B cell (primary cell): Measurements from ENCODE around the gene PDLIM7. TPM values are rescaled to one million over a fixed set of nuclear protein-coding genes. Genes with fewer than 3 reads are reported as not detected.
A peak's percentile ranks its signal among the peaks of the same experiment; 100 is the strongest.

Experiments
- ATAC-seq: fragments of 200-7000 bp; cut with Tn5 transposase; one replicate; pipeline ENCODE4 v1.10.0; 2021; ENCODE audit warnings: low read depth, mild to moderate bottlenecking, moderate number of reproducible peaks, moderate library complexity
- CTCF ChIA-PET: fragments of 350-600 bp; sonication (Branson Sonifier 250); formaldehyde crosslinking; loops from one replicate; lab custom pipeline; 2021; ENCODE audit warnings: antibody characterized with exemption, inconsistent platforms; lab: Charles Lee
- POLR2A ChIA-PET: fragments of 350-600 bp; sonication (Branson Sonifier 250); formaldehyde crosslinking; loops from one replicate; lab custom pipeline; 2021; ENCODE audit warnings: antibody characterized with exemption; lab: Charles Lee
- DNase-seq: peaks from one replicate; pipeline ENCODE4 v3.0.0; 2013
- H2AFZ ChIP-seq: 2 replicates; pipeline ENCODE4 v1.6.1; 2012; ENCODE audit warnings: mild to moderate bottlenecking, low read depth, low read length; ENCODE audit not compliant: insufficient read depth, poor library complexity, severe bottlenecking
- H3K27ac ChIP-seq, 2 donors: 1 replicate in 1 of 2; 2 replicates in 1 of 2; pipeline ENCODE4 v1.5.1; 2012 to 2013; ENCODE audit warnings: low read length in 2 of 2, mild to moderate bottlenecking in 2 of 2, moderate library complexity in 1 of 2
- H3K27me3 ChIP-seq, 4 experiments: fragments of 200-600 bp in 1 of 4; sonication (generic) in 1 of 4; replicated peaks in 1 of 4; 1 replicate in 2 of 4; 2 replicates in 2 of 4; pipeline versions ENCODE4 v1.6.1 to v1.7.0; 2013 to 2016; ENCODE audit warnings: low read length in 3 of 4, mild to moderate bottlenecking in 2 of 4, mixed read lengths in 1 of 4, moderate library complexity in 1 of 4; ENCODE audit not compliant: insufficient read depth in 4 of 4, control insufficient read depth in 3 of 4; ENCODE audit errors: control extremely low read depth in 1 of 4
- H3K36me3 ChIP-seq, 2 experiments: replicated peaks in 1 of 2; 1 replicate in 1 of 2; 2 replicates in 1 of 2; pipeline versions ENCODE4 v1.6.1 to v1.7.1; 2013; ENCODE audit warnings: low read length in 1 of 2; ENCODE audit not compliant: insufficient read depth in 2 of 2, control insufficient read depth in 1 of 2; ENCODE audit errors: control extremely low read depth in 1 of 2, extremely low read depth in 1 of 2
- H3K4me1 ChIP-seq, 2 donors: fragments of 200-600 bp in 1 of 2; sonication (generic) in 1 of 2; 1 replicate in 1 of 2; 2 replicates in 1 of 2; pipeline versions ENCODE4 v1.5.1 to v1.6.1; 2013 to 2017; ENCODE audit warnings: low read length in 2 of 2; ENCODE audit not compliant: control insufficient read depth in 2 of 2, insufficient read depth in 2 of 2
- H3K4me2 ChIP-seq: replicated peaks from 2 replicates; pipeline ENCODE3; 2012; ENCODE audit warnings: mild to moderate bottlenecking, low read depth, low read length; ENCODE audit not compliant: poor library complexity, severe bottlenecking
- H3K4me3 ChIP-seq, 5 experiments: fragments of 200-600 bp in 1 of 5; sonication (generic) in 1 of 5; 1 replicate in 3 of 5; 2 replicates in 2 of 5; pipeline versions ENCODE4 v1.5.1 to v1.7.0; 2011 to 2016; ENCODE audit warnings: low read length in 4 of 5, mild to moderate bottlenecking in 4 of 5, low read depth in 2 of 5, control low read depth in 1 of 5, moderate library complexity in 1 of 5; ENCODE audit not compliant: insufficient read depth in 1 of 5; ENCODE audit errors: control extremely low read depth in 1 of 5, extremely low read depth in 1 of 5
- H3K79me2 ChIP-seq: fragments of 200-600 bp; sonication (generic); one replicate; pipeline ENCODE4 v1.6.0; 2016; ENCODE audit warnings: low read length; ENCODE audit not compliant: control insufficient read depth, insufficient read depth
- H3K9ac ChIP-seq: fragments of 200-600 bp; sonication (generic); 2 replicates; pipeline ENCODE4 v1.6.1; 2017; ENCODE audit warnings: mild to moderate bottlenecking, low read length, moderate library complexity
- H3K9me3 ChIP-seq, 3 donors: one replicate each; pipeline versions ENCODE4 v1.6.1 to v1.7.1; 2013; ENCODE audit warnings: low read length in 2 of 3; ENCODE audit not compliant: control insufficient read depth in 2 of 3, insufficient read depth in 1 of 3; ENCODE audit errors: control extremely low read depth in 1 of 3
- H4K20me1 ChIP-seq: 2 replicates; pipeline ENCODE4 v1.6.0; 2012; ENCODE audit warnings: mild to moderate bottlenecking, low read length; ENCODE audit not compliant: insufficient read depth, control insufficient read depth, poor library complexity, severe bottlenecking
- H3K27ac Mint-ChIP-seq: one replicate; pipeline ENCODE4 v1.8.0; 2021; ENCODE audit warnings: mixed read lengths
- H3K27me3 Mint-ChIP-seq: one replicate; pipeline ENCODE4 v1.8.0; 2021; ENCODE audit warnings: mixed read lengths
- H3K4me1 Mint-ChIP-seq: one replicate; pipeline ENCODE4 v1.8.0; 2021; ENCODE audit warnings: mixed read lengths
- H3K4me3 Mint-ChIP-seq: one replicate; pipeline ENCODE4 v1.8.0; 2021; ENCODE audit warnings: mixed read lengths
- H3K9me3 Mint-ChIP-seq: one replicate; pipeline ENCODE4 v1.8.0; 2022; ENCODE audit warnings: mixed read lengths; ENCODE audit not compliant: insufficient read depth
- CTCF ChIP-seq: fragments of 200-600 bp; IDR thresholded peaks from one replicate; pipeline ENCODE4 v1.8.0; 2022; ENCODE audit warnings: antibody characterized with exemption, mild to moderate bottlenecking
- EZH2 ChIP-seq: IDR thresholded peaks from 2 replicates; pipeline ENCODE4 v1.6.1; 2012; ENCODE audit warnings: borderline replicate concordance, low read depth, mild to moderate bottlenecking, moderate library complexity, low read length; ENCODE audit not compliant: insufficient read depth, poor library complexity, severe bottlenecking
- WGBS: methylation state at CpG from one replicate; pipeline ENCODE4 v1.1.5; 2013; ENCODE audit warnings: missing lambda C conversion rate; ENCODE audit not compliant: insufficient coverage; 5-methylcytosine and 5-hydroxymethylcytosine counted together
- intact Hi-C: fragments of 100-400 bp; cut with micrococcal nuclease; formaldehyde crosslinking; loops from one replicate; pipeline ENCODE4 v1.10.0; 2022
- polyA plus RNA-seq: library from polyadenylated mRNA; depleted of rRNA; stranded (reverse); fragments of >200 nt; gene quantifications from 2 replicates; pipeline ENCODE4 v1.2.3, GENCODE V29; 2012
- total RNA-seq, 2 donors: library from RNA; stranded (reverse); fragments of 120-200 nt in 1 of 2; gene quantifications; 1 replicate in 1 of 2; 2 replicates in 1 of 2; pipeline versions ENCODE4 v1.2.3 to v1.2.4, GENCODE V29; 2013 to 2022

Gene PDLIM7
- total and polyA plus RNA-seq, 2 donors (not counting 1 experiment from before 2014, with no cell fraction given), result 23.9 to 25.8 TPM

- H3K79me2 ChIP-seq, result peaks cover 6% of the 10 kb centered on the region
These were observed 595 bp downstream of the PDLIM7 start for GRCh38 chr5:177496727-177497291.

More at GRCh38 chr5:177496727-177497291, 595 bp downstream of the PDLIM7 start:
- ChIA-PET CTCF (interaction anchor here (0.7 to 5.7 kb wide), 10 partner anchors 12 to 108 kb away, joined by 3 to 70 read pairs (median 4); partner anchors contain the start of gene DOK3), POLR2A (interaction anchor here (0.6 to 1.8 kb wide), 5 partner anchors 13 to 118 kb away, joined by 3 to 19 read pairs (median 6); partner anchors contain the start of gene DOK3)
- Histone ChIP-seq H2AFZ (peak overlapping the region; percentile 62), H4K20me1 (peaks cover 23% of the 10 kb centered on the region), H3K36me3 (no peaks in the 10 kb centered on the region), H3K27me3 (peaks cover 0 to 10% (median 4%) of the 10 kb centered on the region in 4 experiments), H3K4me1 (peaks cover 52 to 65% of the 10 kb centered on the region in 2 donors), H3K27ac (no peak overlapping the region), H3K4me2 (peak overlapping the region; percentile 81), H3K4me3 (peak overlapping the region; percentile 9 to 68 (median 65)), H3K9ac (peak overlapping the region; percentile 74), H3K9me3 (peaks cover 0 to 10% (median 0%) of the 10 kb centered on the region in 3 donors)
- WGBS, result 14% methylated on average over 16 of the region's 29 CpGs
- DNase-seq, result no peak
- ATAC-seq, result no peak
- Mint-ChIP-seq H3K27ac (no peak overlapping the region), H3K4me3 (peak overlapping the region; percentile 93), H3K9me3 (no peaks in the 10 kb centered on the region), H3K27me3 (peaks cover 3% of the 10 kb centered on the region), H3K4me1 (peaks cover 69% of the 10 kb centered on the region)
- intact Hi-C loops, result loop anchor here (1.0 kb wide), 4 partner anchors 13 to 107 kb away; partner anchors contain the start of gene GRK6
- no peak for TF ChIP-seq EZH2
- TF ChIP-seq CTCF, result no peak
